ENCODE data around the gene CELSR1. TPM values are rescaled to one million over a fixed set of nuclear protein-coding genes. Genes with fewer than 3 reads are reported as not detected.

Gene CELSR1
- total RNA-seq, 1 experiment from 2014 or later: 14.2 TPM

- no peaks in the 10 kb centered on the region for H3K9me3 ChIP-seq (ENCODE audit: low read length)
- no peak overlapping the region for H3K27ac ChIP-seq (ENCODE audit: low read length)
- H3K4me2 ChIP-seq (ENCODE audit: low read length): no peak overlapping the region
- no peak overlapping the region for H3K9ac ChIP-seq (ENCODE audit: low read length)
- H3K36me3 ChIP-seq (ENCODE audit: low read depth, low read length): no peaks in the 10 kb centered on the region
- H3K79me2 ChIP-seq (ENCODE audit: low read length): no peaks in the 10 kb centered on the region
- no peaks in the 10 kb centered on the region for H3F3A ChIP-seq (ENCODE audit: low read length, unreplicated experiment)
- BruUV-seq (replicated peaks): no TSS peak
- peaks cover 28% of the 10 kb centered on the region for H3K4me1 ChIP-seq (ENCODE audit: insufficient read depth, low read length)
- DNase-seq (no peak), ATAC-seq (no peak)
- H3K27me3 ChIP-seq (ENCODE audit: low read length): no peaks in the 10 kb centered on the region
- H3K9me2 ChIP-seq (replicated peaks; ENCODE audit: low read length): no peaks in the 10 kb centered on the region
- no peak overlapping the region for H3K4me3 ChIP-seq (ENCODE audit: low read length)
- H2AFZ ChIP-seq (ENCODE audit: low read length): no peak overlapping the region
- ChIA-PET POLR2A (ENCODE audit: unreplicated experiment) (no interaction called here), CTCF (no interaction called here)
- intact Hi-C loops (cut with micrococcal nuclease): no loop called here
- TF ChIP-seq EZH2 (IDR thresholded peaks at IDR 0.05; ENCODE audit: low read length, unreplicated experiment): no peak
- TF ChIP-seq CTCF (conservative IDR thresholded peaks at IDR 0.05; ENCODE audit: low read depth, low read length): no peak
- TF ChIP-seq EZH2phosphoT487 (IDR thresholded peaks at IDR 0.05; ENCODE audit: borderline replicate concordance, low read length): no peak
- H4K20me1 ChIP-seq (ENCODE audit: low read length): no peaks in the 10 kb centered on the region
Measured at GRCh38 chr22:46458525-46458924, 78.9 kb downstream of the CELSR1 start.

DNA sequence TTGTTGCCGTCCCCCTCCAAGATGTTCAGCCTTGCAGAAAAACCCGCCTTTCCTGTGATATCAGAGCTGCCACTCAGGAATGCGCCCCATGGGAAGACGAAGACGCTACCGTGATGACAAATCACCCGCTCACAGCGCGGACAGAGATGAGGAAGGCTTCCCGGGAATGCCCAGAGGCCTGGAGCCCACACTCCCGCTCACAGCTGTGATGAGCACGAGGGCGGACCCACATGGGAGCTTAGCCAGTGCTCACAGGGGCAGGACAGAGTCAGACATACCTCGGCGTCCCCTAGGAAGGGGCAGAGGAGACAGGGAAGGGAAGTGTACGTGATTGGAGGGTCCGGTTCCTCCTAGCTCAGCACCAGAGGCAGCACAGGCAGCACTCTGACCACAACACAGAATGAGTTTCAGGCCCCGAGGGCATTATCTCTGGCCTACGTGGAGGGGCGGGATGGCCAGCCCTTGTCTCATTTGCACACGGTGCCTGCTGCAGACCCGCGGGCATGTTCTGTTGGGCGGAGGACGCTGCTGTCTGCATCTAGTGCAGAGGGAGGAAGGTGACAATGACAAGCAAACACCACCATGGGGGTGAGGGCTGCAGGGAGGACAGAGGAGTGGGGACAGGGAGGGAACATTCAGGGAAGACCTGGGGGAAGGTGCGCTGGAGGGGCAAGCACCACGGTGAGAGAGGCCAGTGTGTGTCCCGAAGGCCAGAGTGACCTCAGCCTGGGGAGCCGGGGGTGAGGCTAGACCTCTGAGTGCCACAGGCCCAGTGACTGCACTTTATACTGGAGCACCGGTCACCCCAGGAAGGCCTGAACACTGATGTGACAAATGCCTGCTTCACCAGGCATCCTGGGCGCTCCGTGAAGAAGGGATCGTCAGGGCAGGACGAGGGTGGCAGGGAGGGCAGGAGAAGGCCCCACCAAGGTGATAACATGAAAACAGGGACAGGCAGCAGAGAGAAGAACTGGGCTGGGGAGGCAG is 79.6 kb downstream of the CELSR1 start:
- no peak overlapping the region for H3K4me3 ChIP-seq (ENCODE audit: low read length)
- H3K27ac ChIP-seq (ENCODE audit: low read length): no peak overlapping the region
- H3K4me2 ChIP-seq (ENCODE audit: low read length): no peak overlapping the region
- no peak for DNase-seq
- no peaks in the 10 kb centered on the region for H3K36me3 ChIP-seq (ENCODE audit: low read depth, low read length)
- H3K4me1 ChIP-seq (ENCODE audit: insufficient read depth, low read length): peaks cover 23% of the 10 kb centered on the region
- ChIA-PET CTCF (no interaction called here), POLR2A (ENCODE audit: unreplicated experiment) (no interaction called here)
- H3K79me2 ChIP-seq (ENCODE audit: low read length): no peaks in the 10 kb centered on the region
- H3K9me2 ChIP-seq (replicated peaks; ENCODE audit: low read length): no peaks in the 10 kb centered on the region
- no peak for ATAC-seq
- no peaks in the 10 kb centered on the region for H3K9me3 ChIP-seq (ENCODE audit: low read length)
- H2AFZ ChIP-seq (ENCODE audit: low read length): no peak overlapping the region
- no peaks in the 10 kb centered on the region for H4K20me1 ChIP-seq (ENCODE audit: low read length)
- no peaks in the 10 kb centered on the region for H3K27me3 ChIP-seq (ENCODE audit: low read length)
- TF ChIP-seq EZH2 (IDR thresholded peaks at IDR 0.05; ENCODE audit: low read length, unreplicated experiment) (no peak), CTCF (conservative IDR thresholded peaks at IDR 0.05; ENCODE audit: low read depth, low read length) (no peak), EZH2phosphoT487 (IDR thresholded peaks at IDR 0.05; ENCODE audit: borderline replicate concordance, low read length) (no peak)
- H3F3A ChIP-seq (ENCODE audit: low read length, unreplicated experiment): no peaks in the 10 kb centered on the region
- BruUV-seq (replicated peaks): no TSS peak
- no peak overlapping the region for H3K9ac ChIP-seq (ENCODE audit: low read length)
- intact Hi-C loops (cut with micrococcal nuclease): no loop called here

GRCh38 chr22:46456818-46457163 is 80.6 kb downstream of the CELSR1 start:
- TF ChIP-seq CTCF (conservative IDR thresholded peaks at IDR 0.05; ENCODE audit: low read depth, low read length): no peak
- TF ChIP-seq EZH2phosphoT487 (IDR thresholded peaks at IDR 0.05; ENCODE audit: borderline replicate concordance, low read length): no peak
- TF ChIP-seq EZH2 (IDR thresholded peaks at IDR 0.05; ENCODE audit: low read length, unreplicated experiment): no peak
- Histone ChIP-seq H3K79me2 (ENCODE audit: low read length) (no peaks in the 10 kb centered on the region), H4K20me1 (ENCODE audit: low read length) (no peaks in the 10 kb centered on the region), H3K9me3 (ENCODE audit: low read length) (no peaks in the 10 kb centered on the region), H3K27ac (ENCODE audit: low read length) (no peak overlapping the region), H3K4me2 (ENCODE audit: low read length) (no peak overlapping the region), H3K4me3 (ENCODE audit: low read length) (no peak overlapping the region), H2AFZ (ENCODE audit: low read length) (no peak overlapping the region), H3K4me1 (ENCODE audit: insufficient read depth, low read length) (peaks cover 17% of the 10 kb centered on the region), H3K9me2 (replicated peaks; ENCODE audit: low read length) (no peaks in the 10 kb centered on the region), H3K27me3 (ENCODE audit: low read length) (no peaks in the 10 kb centered on the region), H3F3A (ENCODE audit: low read length, unreplicated experiment) (no peaks in the 10 kb centered on the region), H3K36me3 (ENCODE audit: low read depth, low read length) (no peaks in the 10 kb centered on the region), H3K9ac (ENCODE audit: low read length) (no peak overlapping the region)
- intact Hi-C loops (cut with micrococcal nuclease): no loop called here
- no TSS peak for BruUV-seq (replicated peaks)
- ATAC-seq (no peak), DNase-seq (no peak)
- ChIA-PET CTCF (interaction anchor here (0.6 kb wide), 1 partner anchor 82 kb away, joined by 3 read pairs; no protein-coding TSS in a partner anchor), POLR2A (ENCODE audit: unreplicated experiment) (no interaction called here)

Measured in PC-3 (cell line).